ENCODE measurements around the gene MRAP.

Gene MRAP

DNA sequence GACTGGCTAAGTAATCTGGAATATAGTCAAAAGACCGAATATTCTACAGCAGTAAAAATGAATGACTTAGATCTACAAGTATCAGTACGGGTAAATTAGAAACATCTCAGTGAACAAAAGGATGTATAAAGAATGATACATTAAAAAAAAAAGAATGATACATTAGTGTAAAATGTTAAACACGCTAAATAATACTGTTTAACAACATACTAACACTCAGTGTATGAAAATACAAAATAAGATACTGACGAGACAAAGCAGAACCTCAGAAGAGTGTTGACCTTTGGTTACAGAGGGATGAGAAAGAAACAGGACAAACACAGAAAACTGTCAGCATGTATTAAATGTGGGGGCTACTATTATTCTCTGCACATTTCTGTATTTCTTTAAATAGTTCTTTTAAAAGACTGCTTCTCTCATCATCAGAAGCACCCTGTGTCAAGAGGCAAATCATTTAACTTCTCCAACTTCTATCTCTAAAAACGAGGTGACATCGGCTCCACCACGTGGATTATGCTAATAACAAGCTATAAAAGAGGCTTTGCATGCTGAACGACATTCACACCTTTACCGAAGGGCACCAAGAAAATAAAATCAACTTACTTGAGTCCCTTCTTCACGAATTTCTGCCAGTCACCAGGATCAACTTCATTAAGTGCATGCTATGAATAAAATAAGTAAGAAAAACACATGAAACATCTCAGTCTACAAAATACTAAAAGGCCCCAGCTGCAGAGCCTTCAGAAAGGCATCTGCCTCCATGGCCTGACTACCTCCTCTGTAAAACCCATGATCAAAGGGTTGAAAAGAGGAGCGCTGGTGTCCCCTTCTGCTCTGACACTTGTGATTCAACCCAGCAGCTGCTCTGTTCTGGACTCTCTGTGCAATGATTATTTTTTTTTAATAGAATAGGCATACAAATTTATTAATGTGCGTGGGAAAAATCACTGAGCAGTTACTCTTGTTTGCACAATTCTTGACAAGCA, 42.5 kb downstream of the MRAP start:
- no peak for DNase-seq (ENCODE audit: low read depth)
- in situ Hi-C loops (cut with HindIII; ENCODE audit: low sequenced_read_pairs): no loop called here
- H3K4me3 ChIP-seq (ENCODE audit: low read depth, low read length): no peak overlapping the region

DNA sequence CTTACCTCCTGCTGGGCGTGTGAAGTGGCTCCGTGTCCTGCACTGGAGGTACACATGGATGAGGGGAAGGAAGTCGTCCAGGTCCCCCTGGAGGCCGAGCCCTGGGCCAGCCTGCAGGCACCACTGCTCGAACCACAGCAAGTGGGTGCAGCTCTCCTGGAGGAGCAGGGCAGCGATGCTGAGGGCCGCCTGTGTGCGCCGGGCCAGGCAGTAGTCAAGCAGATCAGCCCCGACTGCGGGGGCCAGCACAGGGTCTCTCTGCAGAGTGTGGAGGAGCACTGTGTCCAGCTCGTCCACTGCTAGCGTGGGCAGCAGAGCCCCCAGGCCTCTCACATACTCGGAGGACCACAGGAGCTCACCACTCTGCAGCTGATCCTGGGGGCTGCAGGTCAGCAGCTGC, 48.3 kb downstream of the MRAP start:
- no peak for DNase-seq (ENCODE audit: low read depth)

More for the DNA sequence above, 42.5 kb downstream of the MRAP start:
- TF ChIP-seq, protein P1, sequence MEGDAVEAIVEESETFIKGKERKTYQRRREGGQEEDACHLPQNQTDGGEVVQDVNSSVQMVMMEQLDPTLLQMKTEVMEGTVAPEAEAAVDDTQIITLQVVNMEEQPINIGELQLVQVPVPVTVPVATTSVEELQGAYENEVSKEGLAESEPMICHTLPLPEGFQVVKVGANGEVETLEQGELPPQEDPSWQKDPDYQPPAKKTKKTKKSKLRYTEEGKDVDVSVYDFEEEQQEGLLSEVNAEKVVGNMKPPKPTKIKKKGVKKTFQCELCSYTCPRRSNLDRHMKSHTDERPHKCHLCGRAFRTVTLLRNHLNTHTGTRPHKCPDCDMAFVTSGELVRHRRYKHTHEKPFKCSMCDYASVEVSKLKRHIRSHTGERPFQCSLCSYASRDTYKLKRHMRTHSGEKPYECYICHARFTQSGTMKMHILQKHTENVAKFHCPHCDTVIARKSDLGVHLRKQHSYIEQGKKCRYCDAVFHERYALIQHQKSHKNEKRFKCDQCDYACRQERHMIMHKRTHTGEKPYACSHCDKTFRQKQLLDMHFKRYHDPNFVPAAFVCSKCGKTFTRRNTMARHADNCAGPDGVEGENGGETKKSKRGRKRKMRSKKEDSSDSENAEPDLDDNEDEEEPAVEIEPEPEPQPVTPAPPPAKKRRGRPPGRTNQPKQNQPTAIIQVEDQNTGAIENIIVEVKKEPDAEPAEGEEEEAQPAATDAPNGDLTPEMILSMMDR (IDR thresholded peaks at IDR 0.05; ENCODE audit: low read depth, low read length, missing control alignments): no peak

DNA sequence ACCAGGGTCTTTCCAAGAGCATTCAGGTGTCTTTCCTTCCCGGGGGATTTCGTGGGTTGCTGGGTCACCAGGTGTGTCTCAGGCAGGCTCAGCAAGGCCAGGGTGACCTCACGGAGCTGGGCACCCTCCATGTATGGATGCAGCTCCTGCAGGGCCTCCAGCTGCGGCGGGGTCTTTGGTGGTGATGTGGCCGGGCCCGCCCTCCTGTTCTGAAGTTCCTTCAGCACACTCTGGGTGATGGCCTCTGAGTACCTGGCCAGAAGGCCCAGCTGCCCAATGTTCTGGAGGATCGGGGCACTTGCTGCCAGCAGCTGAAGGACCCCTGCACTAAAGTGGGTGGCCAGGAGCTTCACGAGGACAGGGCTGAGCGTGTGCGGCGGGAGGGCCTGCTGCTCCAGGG, 48.7 kb downstream of the MRAP start:
- TF ChIP-seq, protein P1 (IDR thresholded peaks at IDR 0.05; ENCODE audit: low read depth, low read length, missing control alignments): no peak
- in situ Hi-C loops (cut with HindIII; ENCODE audit: low sequenced_read_pairs): no loop called here

More for the DNA sequence above, 48.3 kb downstream of the MRAP start:
- TF ChIP-seq, protein P1 (IDR thresholded peaks at IDR 0.05; ENCODE audit: low read depth, low read length, missing control alignments): no peak
- H3K4me3 ChIP-seq (ENCODE audit: low read depth, low read length): no peak overlapping the region
- in situ Hi-C loops (cut with HindIII; ENCODE audit: low sequenced_read_pairs): no loop called here

DNA sequence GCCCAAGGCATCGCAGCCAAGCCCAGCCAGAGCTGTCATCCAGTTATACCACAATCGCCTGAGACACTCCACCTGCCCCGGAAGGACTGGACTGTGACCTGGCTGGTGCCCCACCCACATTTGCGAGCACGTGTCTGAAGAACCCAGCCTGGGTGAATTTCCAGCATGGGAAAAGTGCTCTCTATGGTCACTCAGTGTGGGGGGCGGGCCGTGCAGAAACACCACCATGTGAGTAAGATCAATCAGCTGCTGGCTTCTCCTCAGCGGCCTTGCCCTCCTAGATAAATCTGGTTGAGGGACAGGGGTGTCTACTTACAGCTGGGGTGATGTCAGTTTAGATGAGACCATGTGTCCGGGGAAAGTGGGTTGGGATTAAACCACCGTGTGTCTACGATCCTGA, 49.3 kb downstream of the MRAP start:
- TF ChIP-seq, protein P1 (IDR thresholded peaks at IDR 0.05; ENCODE audit: low read depth, low read length, missing control alignments): no peak
- H3K4me3 ChIP-seq (ENCODE audit: low read depth, low read length): no peak overlapping the region
- in situ Hi-C loops (cut with HindIII; ENCODE audit: low sequenced_read_pairs): no loop called here
- DNase-seq (ENCODE audit: low read depth): no peak

More for the DNA sequence above, 48.7 kb downstream of the MRAP start:
- no peak overlapping the region for H3K4me3 ChIP-seq (ENCODE audit: low read depth, low read length)
- DNase-seq (ENCODE audit: low read depth): no peak

DNA sequence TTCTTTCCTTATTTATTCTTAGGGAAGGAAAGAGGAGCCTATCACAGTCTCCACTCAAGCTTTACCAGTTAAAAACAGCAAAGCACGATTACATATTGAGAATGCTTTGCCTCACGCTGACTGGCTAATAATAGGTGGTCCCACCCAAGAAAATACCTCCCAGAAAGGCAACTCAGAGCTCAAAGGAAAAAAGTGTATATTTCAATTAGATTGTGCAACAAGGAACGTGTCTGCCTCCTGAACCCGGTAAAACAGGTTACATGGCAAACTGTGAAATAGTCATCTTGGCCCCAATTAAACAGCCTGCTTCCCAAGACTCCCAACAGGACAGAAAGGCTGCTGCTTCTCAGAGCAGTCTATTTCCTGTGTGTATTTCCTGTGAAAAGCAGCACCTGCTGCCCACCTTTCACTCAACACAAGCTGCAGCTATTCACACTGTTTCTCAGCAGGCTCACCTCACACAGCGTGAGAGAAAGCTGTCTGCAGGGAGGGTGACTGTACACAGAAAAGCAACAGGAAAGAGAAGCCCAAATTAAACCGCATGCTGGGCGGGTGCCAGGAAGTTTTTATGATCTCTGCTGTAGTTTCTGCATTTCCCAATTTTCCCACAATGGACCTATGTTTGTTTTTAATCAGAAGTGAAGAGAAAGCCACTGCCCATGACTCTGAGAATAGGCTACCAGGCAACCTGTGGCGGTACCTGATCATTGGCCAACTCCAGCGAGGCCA, 50.1 kb downstream of the MRAP start:
- TF ChIP-seq, protein P1 (IDR thresholded peaks at IDR 0.05; ENCODE audit: low read depth, low read length, missing control alignments): no peak
- in situ Hi-C loops (cut with HindIII; ENCODE audit: low sequenced_read_pairs): no loop called here
- no peak for DNase-seq (ENCODE audit: low read depth)
- no peak overlapping the region for H3K4me3 ChIP-seq (ENCODE audit: low read depth, low read length)

DNA sequence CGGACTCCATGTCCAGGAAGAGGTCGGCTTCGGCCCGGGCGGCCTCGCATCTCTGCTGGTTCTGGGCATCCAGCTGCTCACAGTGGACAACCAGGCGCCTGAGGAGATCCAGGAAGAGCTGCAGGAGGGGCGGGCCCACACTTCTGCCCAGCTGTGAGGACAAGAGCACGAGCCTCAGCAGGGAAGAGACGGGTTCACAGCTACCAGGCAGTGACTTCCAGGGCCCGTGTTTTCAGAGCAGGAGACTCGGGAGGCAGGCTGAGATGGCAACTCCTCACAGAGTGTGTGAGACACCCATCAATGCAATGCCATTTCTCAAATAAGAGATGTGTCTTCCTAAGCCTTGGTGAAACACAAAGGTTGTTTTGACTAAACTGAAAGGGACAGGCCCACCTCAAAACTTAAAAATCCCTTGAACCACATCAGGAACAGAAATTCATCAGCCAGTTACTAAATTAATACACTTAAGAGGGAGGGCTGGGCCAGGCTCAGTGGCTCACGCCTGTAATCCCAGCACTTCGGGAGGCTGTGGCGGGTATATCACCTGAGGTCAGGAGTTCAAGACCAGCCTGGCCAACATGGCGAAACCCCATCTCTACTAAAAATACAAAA, 50.8 kb downstream of the MRAP start:
- H3K4me3 ChIP-seq (ENCODE audit: low read depth, low read length): no peak overlapping the region
- in situ Hi-C loops (cut with HindIII; ENCODE audit: low sequenced_read_pairs): no loop called here
- DNase-seq (ENCODE audit: low read depth): no peak
- TF ChIP-seq, protein P1 (IDR thresholded peaks at IDR 0.05; ENCODE audit: low read depth, low read length, missing control alignments): no peak

Measured in astrocyte of the cerebellum (primary cell).